ENCODE results near the gene HOXA6.

Gene HOXA6

GRCh38 chr7:27177795-27178320 is 30.3 kb upstream of the HOXA6 start:
- Mint-ChIP-seq H3K4me3 (peak overlapping the region; percentile 97), H3K36me3 (ENCODE audit: low read depth) (peaks cover 4% of the 10 kb centered on the region), H3K27me3 (ENCODE audit: low read depth, poor library complexity) (peaks cover 45% of the 10 kb centered on the region), H3K4me1 (peaks cover 78% of the 10 kb centered on the region), H3K27ac (peak overlapping the region; percentile 94), H3K9me3 (no peaks in the 10 kb centered on the region)
- no peak for DNase-seq
- no peak for TF ChIP-seq CTCF (IDR thresholded peaks at IDR 0.05)

DNA sequence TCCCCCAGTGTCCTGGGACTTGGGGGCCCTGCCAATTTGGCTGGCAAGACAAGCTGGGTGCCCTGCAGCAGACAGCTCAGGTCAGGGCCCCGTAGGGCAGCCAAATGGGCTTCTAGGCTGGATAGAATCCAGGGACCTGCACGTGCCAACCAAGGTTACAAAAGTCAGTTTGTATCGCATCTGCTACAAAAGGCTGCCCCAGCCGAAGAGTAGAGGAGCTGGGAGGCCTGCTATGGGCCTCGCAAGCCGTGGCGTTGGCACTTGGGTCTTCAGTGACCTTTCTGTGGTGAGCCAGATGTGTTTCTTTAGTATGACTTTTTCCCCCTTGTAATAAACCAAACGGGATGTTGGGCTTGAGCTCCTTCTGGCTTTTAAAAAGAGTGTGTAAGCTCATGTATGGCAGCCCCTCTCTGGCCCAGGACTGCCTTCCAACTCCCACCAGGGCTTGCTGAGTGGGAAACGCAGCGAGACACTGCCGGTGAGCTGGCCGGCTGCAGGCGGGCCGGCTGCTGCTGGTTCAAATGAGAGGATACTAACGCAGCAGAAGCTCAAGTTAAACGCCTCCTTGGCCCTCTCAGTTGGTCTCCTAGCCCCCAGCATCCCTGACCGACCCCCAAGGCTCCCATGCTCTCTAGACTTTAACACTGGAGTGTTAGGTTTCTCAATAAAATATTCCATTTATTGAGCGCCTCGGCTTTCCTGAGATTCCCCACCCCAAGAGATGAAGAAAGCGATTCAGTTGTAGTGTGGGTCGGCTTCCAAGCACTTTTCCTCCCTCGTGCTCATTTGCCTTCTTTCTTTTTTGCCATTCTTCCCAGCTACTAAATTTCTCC is 29.6 kb upstream of the HOXA6 start:
- Mint-ChIP-seq H3K27ac (peak overlapping the region; percentile 95), H3K36me3 (ENCODE audit: low read depth) (peaks cover 4% of the 10 kb centered on the region), H3K9me3 (no peaks in the 10 kb centered on the region), H3K4me3 (peak overlapping the region; percentile 97), H3K4me1 (peaks cover 73% of the 10 kb centered on the region), H3K27me3 (ENCODE audit: low read depth, poor library complexity) (peaks cover 41% of the 10 kb centered on the region)
- no peak for TF ChIP-seq CTCF (IDR thresholded peaks at IDR 0.05)
- DNase-seq = peak; percentile 26

GRCh38 chr7:27176524-27176845 is 28.9 kb upstream of the HOXA6 start:
- Mint-ChIP-seq H3K4me3 (peak overlapping the region; percentile 97), H3K36me3 (ENCODE audit: low read depth) (peaks cover 11% of the 10 kb centered on the region), H3K27ac (peak overlapping the region; percentile 95), H3K4me1 (peaks cover 76% of the 10 kb centered on the region), H3K27me3 (ENCODE audit: low read depth, poor library complexity) (peaks cover 43% of the 10 kb centered on the region), H3K9me3 (no peaks in the 10 kb centered on the region)
- TF ChIP-seq CTCF (IDR thresholded peaks at IDR 0.05) = no peak
- peak; percentile 4 for DNase-seq

- Mint-ChIP-seq H3K27me3 (ENCODE audit: low read depth, poor library complexity) (peaks cover 41% of the 10 kb centered on the region), H3K27ac (peak overlapping the region; percentile 95), H3K4me1 (peaks cover 75% of the 10 kb centered on the region), H3K36me3 (ENCODE audit: low read depth) (peaks cover 17% of the 10 kb centered on the region), H3K4me3 (peak overlapping the region; percentile 97), H3K9me3 (no peaks in the 10 kb centered on the region)
- TF ChIP-seq CTCF (IDR thresholded peaks at IDR 0.05) = no peak
- peak; percentile 48 for DNase-seq
Measured at GRCh38 chr7:27175626-27176523, 28.3 kb upstream of the HOXA6 start.

DNA sequence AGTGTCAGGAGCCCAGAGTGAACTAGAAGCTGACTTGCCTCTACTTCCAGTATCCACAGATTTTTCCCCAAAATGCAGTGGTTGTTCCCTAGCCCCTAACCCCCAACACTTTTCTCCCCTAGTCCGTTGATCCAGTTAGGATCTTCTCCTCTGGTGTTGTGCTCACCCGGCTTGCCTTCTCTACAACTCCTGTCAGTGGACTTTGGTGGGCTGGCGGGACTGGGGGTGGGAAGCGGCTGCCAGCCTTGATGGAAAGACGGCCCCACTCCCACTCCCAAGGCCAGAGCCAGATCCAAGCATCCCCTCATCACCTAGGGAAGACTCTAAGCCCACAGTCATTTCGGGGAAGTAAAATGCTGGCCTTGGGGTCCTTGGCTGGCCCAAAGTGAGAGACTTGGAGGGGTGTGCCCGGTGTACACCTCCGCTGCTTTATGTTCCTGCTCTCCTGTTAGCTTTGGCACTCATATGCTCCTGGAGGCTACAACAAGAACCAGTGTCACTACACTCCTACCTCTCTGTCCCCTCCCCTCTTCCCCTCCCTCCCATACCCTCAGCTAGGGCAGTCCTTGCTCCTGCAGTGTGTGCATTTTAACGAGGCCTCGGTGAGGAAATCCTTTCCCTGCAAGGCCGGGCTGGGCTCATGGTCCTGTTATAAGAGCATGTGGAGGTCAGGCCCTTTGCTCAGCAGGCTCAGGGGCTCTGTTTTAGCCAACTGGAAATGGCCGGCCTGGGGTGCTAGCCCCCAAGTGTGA is 27.5 kb upstream of the HOXA6 start:
- H3K27ac Mint-ChIP-seq = peak overlapping the region; percentile 95
- H3K36me3 Mint-ChIP-seq (ENCODE audit: low read depth) = peaks cover 25% of the 10 kb centered on the region
- H3K4me3 Mint-ChIP-seq = peak overlapping the region; percentile 97
- peaks cover 75% of the 10 kb centered on the region for H3K4me1 Mint-ChIP-seq
- TF ChIP-seq CTCF (IDR thresholded peaks at IDR 0.05) = no peak
- no peaks in the 10 kb centered on the region for H3K9me3 Mint-ChIP-seq
- H3K27me3 Mint-ChIP-seq (ENCODE audit: low read depth, poor library complexity) = peaks cover 41% of the 10 kb centered on the region
- DNase-seq = peak; percentile 36

Measured in nephron progenitor cell (in vitro differentiated cells).